Measurements from ENCODE around the gene TMEM208.

The TMEM208 gene

DNA sequence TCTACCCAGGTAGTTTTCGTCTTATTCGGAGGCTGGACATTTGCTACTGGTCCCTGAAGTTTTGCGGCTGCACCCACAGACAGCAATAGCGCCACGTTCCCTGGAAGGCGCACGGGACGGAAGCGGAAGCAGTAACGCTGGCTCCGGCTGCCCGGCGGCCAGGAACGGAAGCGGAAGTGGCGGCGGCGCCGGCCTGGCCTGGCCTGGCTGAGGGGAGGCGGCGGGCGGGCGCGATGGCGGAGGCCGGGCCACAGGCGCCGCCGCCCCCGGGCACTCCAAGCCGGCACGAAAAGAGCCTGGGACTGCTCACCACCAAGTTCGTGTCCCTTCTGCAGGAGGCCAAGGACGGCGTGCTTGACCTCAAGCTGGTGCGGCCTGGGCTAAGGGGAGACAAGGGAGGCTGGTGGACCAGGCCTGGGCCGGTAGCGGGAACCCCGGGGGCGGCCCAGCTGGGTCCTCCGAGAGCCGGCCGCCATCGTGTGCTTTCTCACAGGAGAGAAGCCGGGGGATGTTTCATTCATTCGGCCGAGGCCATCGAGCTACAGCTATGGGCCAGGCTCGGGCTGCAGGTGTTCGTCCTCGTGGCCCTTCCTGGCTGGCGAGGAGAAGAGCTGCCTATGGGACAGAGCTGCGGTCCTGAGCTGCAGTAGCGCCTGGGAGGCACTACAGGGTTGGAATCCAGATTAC, 34.8 kb upstream of the TMEM208 start, which contains the start of gene E2F4:
TSS of gene E2F4 (plus strand) at position 161 of the 687 bp plus-strand sequence. CDS start at position 234, 73 bp downstream.
- DNase-seq (ENCODE audit: low read depth): peak; percentile 90

DNA sequence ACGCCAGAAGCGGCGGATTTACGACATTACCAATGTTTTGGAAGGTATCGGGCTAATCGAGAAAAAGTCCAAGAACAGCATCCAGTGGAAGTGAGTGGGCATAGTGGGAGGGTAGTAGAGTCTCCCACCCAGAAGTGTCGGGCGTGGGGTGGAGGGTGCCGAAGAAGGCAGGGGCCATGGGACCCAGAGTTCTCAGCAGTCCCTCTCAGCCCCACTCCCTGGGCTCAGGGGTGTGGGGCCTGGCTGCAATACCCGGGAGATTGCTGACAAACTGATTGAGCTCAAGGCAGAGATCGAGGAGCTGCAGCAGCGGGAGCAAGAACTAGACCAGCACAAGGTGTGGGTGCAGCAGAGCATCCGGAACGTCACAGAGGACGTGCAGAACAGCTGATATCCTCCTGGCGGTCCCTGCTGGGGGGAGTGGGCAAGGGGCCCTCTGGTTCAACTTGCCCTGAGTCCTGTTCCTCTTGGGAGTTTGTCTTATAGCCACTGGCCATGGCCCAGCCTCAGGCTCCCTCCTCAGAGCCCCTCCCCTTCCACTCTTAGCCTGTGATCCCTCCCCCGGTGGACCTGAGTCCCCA, 34.1 kb upstream of the TMEM208 start:
- no peak for DNase-seq (ENCODE audit: low read depth)

DNA sequence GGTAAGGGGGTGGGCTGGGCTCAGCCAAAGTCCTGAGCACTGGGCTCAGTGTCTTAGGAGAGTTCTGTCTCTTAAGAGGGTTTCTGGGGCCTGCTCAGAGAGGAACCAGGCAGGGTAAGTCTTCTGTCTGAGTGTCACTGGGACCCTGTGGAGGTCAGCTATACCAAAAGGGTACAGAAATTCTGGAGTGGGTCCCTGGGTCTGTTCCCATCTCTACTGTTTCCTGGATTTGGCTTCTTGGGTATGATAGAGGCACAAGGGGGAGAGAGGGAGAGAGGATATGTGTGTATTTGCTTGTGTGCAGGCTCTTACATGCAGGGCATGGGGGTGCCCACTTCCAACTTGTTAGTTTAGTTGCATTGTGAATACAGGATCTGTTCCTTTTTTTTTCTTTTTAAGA, 33.4 kb upstream of the TMEM208 start:
- DNase-seq (ENCODE audit: low read depth): no peak

DNA sequence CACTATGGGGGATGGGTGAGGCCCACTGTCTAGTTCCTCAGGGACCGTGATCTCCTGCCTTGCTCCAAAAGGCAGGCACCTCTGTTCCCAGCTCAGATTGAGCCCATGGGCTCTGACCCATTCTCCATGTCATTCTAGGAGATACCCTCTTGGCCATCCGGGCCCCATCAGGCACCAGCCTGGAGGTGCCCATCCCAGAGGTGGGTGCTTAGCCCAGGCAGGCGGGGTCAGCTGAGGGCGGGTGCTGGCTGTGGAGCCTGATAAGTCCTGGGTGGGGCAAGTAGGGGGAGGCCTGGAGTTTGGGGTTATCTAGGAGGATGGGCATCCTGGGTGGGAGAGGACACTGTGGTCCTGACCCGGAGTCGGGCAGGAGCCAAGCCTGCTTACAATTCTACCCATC, 32.7 kb upstream of the TMEM208 start:
- no peak for DNase-seq (ENCODE audit: low read depth)

DNA sequence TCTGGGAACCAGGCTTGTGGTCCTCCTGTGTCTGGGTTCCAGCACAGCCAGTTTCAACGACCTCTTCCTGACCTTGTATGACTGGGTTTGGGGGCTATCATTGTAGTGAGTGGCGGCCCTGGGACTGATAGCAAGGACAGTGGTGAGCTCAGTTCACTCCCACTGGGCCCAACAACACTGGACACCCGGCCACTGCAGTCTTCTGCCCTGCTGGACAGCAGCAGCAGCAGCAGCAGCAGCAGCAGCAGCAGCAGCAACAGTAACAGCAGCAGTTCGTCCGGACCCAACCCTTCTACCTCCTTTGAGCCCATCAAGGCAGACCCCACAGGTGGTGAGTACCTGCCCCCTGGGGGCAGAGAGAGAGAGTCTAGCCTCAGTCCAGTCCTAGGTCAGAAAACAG, 31.3 kb upstream of the TMEM208 start:
- DNase-seq (ENCODE audit: low read depth): no peak

DNA sequence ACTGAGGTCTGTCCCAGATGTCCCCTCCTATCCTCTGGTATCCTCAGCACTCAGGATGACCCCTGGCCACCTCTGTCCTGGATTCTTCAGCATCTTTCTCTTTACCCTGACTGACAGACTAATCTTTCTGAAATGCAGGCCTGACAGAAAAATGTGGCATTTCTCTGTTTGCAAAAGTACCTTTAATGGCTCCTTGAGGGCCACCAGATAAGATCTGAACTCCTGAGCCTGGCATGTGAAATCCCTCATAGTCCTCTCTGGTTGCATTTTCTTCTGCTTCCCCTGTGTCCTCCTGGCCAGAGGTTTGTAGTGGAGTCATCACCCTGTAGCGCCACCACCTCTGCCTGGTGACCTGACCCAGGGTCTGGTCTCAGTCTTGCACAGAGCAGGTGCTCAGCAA, 30.0 kb upstream of the TMEM208 start:
- no peak for DNase-seq (ENCODE audit: low read depth)

DNA sequence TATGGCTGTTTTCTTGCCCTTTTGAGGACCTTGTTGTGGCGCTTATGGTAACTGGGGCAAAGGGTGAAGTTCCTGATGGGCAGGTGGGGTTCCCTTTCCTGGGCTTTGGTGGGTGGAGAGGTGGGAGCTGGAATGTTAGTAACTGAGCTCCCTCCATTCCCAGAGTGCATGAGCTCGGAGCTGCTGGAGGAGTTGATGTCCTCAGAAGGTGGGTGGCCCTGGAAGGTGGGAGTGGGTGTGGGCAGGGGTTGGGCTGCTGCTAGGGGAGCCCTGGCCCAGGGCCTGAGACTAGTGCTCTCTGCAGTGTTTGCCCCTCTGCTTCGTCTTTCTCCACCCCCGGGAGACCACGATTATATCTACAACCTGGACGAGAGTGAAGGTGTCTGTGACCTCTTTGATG, 29.2 kb upstream of the TMEM208 start:
- DNase-seq (ENCODE audit: low read depth): no peak

DNA sequence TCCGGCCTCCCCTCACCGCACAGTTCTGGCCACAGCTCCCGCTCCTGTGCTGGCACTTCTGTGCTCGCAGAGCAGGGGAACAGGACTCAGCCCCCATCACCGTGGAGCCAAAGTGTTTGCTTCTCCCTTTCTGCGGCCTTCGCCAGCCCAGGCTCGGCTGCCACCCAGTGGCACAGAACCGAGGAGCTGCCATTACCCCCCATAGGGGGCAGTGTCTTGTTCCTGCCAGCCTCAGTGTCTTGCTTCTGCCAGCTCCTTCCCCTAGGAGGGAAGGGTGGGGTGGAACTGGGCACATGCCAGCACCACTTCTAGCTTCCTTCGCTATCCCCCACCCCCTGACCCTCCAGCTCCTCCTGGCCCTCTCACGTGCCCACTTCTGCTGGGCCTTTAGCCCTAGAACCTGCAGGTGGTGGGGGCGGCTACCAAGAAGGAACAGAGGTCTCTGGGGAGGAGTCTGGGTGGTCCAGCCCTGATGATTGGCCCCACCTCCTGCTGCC, 28.6 kb upstream of the TMEM208 start:
- DNase-seq (ENCODE audit: low read depth): peak; percentile 60

DNA sequence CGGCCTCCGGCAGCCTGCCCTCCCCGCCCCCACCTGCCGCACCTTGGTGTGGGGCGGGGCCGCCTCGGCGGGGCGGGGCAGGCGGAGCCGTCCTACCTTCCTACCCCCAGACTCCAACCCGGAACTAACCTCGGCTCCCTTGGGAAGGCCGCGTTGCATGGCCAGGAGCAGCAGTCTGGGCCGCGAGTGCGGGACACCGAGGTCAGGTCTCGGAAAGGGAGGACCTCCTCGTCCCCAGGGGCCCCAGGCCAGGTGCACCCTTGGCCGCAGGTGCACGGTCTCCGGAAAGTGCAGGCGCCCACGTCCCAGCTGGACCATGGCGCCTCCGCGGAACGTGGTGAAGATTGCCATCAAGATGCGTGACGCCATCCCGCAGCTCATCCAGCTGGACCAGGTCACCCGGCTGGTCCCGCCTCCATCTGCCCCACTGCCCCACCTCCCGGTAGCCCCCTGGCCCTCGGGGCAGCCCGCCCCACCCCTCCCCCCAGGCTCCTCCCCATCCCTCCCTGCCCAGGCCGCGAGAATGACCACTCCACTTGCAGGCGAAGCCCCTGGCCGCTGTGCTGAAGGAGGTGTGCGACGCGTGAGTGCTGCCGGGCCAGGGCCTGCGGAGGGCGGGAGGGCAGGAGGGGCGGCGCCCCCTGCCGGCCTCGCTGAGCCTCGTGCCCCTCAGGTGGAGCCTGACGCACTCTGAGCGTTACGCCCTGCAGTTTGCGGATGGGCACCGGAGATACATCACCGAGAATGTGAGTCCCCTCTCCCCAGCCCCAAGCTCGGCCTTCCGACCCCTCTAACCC, 27.7 kb upstream of the TMEM208 start, which contains the start of gene ELMO3:
TSS of gene ELMO3 (plus strand) at position 121 of the 797 bp plus-strand sequence. CDS start at position 317, 196 bp downstream.
- no peak for DNase-seq (ENCODE audit: low read depth)

DNA sequence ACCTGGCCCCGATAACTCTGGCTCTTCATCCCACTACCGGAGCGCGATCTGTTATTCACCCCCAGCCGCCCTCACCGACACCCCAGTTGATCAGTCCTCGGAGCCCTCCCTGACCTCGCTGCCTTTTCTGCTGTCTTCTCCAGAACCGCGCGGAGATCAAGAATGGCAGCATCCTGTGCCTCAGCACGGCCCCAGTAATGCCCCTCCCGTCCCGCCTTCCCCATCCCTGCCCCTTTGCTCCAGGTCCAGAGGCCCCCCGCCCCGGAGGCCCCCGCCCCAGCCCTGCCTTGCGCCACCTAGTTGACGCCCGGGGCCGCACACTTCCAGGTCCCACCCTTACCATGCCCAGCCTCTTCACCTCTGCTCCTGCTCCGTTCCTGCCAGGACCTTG, 27.1 kb upstream of the TMEM208 start:
- no peak for DNase-seq (ENCODE audit: low read depth)

DNA sequence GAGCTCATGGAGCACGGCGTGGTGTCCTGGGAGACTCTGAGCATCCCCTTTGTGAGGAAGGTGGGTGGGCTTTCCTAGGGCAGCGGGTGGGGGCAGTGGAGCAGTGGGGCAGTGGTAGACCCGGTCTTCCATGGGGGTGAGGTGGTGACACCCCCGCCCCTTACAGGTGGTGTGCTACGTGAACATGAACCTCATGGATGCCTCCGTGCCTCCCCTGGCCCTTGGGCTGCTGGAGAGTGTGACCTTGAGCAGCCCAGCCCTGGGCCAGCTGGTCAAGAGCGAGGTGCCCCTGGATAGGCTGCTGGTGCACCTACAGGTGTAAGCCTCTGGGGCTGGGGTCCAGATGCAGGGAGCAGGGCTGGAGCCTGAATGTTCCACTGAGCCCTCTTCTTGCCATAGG, 26.4 kb upstream of the TMEM208 start:
- DNase-seq (ENCODE audit: low read depth): no peak

DNA sequence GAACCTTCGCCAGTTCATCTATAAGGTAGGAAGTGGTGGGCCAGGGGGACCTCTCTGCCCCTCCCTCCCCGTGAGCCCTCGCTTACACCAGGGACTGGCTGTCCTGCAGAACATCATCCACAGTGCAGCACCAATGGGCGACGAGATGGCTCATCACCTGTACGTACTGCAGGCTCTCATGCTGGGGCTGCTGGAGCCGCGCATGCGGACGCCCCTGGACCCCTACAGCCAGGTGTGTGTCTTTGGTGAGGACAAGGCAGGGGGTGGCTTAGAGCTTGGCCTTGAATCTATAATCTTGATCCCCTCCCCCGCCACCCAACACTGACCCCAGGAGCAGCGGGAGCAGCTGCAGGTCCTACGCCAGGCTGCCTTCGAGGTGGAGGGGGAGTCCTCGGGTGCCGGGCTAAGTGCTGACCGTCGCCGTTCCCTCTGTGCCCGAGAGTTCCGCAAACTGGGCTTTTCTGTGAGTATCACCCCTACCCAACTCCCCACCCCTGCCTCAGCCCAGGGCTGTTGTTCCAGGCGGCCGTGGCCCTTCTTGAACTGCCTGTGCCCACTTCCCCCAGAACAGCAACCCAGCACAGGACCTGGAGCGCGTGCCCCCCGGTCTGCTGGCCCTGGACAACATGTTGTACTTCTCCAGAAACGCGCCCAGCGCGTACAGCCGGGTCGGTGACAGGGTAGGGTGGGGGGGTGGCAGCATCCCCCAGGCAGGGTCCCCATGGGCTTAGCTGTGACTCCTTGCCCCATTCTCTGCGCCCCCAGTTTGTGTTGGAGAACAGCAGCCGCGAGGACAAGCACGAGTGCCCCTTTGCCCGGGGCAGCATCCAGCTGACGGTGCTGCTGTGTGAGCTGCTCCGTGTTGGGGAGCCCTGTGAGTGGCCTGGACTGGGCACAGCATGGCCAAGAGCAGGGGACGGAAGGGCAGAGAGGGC, 25.3 kb upstream of the TMEM208 start:
- no peak for DNase-seq (ENCODE audit: low read depth)

DNA sequence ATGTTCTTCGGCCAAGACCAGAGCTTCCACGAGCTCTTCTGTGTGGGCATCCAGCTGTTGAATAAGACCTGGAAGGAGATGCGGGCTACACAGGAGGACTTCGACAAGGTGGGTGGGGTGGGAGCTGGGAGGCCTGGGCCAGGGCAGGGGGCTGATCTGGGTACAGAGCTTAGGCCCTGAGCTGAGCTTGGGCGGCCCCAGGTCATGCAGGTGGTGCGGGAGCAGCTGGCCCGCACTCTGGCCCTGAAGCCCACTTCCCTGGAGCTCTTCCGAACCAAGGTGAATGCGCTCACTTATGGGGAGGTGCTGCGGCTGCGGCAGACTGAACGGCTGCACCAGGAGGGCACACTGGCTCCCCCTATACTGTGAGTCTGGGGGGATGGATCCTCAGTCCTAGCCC, 24.5 kb upstream of the TMEM208 start:
- DNase-seq (ENCODE audit: low read depth): no peak

DNA sequence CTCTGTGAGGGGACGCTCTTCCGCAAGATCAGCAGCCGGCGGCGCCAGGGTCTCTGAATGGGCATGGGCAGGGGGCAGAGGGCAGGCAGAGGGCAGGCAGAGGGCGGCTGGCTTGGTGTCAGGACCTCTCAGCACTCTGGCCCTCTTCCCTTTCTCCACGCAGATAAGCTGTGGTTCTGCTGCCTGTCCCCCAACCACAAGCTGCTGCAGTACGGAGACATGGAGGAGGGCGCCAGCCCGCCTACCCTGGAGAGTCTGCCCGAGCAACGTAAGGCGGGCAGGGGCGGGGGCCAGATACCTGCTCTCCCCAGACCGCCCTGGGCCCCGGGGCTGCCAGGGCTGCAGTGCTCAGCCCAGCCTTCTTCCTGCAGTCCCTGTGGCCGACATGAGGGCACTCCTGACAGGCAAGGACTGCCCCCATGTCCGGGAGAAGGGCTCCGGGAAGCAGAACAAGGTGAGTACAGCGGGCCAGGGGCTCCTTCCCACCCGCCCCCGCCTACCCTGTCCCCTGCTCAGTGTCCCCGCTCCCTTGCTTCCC, 23.9 kb upstream of the TMEM208 start:
- DNase-seq (ENCODE audit: low read depth): no peak

DNA sequence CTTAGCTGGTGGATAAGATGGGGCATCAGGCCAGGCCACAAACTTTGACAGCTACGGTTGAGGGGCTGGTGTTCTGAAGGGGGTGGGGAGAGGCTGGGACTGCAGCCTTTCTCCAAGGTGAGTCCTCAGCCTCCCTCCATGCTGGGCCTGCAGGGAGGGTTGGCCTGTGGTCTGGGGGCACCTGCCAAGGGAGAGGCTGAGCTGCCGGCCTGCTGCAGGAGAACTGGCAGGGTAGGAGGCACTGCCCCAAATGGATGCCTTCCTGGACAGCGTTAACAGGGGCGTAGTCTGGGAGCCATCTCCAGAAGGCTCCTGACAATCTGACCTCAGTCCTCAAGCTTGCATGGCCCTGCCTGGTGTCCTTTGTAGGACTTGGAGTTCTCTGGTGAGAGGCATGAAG, 22.9 kb upstream of the TMEM208 start:
- DNase-seq (ENCODE audit: low read depth): no peak

DNA sequence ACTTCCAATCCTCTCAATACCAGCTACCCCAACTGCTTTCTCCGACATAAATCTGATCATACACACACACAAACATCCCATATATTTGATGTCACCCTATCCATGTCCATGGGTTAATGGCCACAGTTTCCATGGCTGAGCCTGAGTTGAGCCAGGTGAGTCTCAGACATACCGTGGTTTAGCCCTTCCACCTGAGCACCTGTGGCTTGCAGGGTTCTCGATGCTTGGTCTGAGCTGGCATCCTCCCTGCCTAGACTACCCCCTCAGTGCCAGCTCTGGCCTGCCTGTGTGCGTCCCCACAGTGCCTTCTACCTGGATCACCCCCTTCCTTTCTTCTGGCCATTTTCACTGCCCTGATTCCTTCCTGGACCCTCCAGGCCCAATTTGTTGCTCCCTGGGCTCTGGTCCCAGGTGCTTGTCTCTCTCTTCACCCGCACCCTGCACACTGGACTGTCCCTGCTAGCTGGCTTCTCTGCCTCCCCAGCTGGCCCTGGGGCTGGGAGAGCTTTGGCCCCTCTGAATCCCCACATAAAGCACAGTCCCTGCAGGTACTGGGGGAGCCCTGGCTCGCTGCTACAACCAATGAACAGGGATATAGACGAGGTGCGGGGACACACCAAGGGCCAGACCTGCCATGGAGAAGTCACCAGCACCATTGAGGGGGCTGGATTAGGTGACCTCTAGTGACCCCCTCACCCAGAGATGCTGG, 20.6 kb upstream of the TMEM208 start:
- no peak for DNase-seq (ENCODE audit: low read depth)

DNA sequence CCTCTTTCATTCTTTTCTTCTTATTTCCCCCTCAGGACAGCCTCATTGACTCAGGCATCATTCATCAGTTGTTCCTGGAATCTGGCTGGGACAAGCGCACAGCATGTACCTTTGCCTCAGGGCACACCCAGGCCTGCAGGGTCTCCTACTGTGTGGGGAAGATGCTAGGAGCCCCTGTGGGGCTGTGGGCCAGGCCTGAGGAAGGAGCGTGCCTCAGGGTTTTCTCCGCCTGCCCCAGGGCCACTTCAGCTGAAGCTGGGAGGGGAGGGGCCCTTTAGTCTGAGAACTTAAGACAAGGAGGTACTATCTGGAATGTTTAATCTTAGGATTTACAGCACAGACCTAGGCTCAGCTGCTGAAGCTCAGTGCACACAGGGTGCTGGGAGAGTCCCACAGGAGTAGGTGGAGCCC, 20.1 kb upstream of the TMEM208 start:
- no peak for DNase-seq (ENCODE audit: low read depth)

DNA sequence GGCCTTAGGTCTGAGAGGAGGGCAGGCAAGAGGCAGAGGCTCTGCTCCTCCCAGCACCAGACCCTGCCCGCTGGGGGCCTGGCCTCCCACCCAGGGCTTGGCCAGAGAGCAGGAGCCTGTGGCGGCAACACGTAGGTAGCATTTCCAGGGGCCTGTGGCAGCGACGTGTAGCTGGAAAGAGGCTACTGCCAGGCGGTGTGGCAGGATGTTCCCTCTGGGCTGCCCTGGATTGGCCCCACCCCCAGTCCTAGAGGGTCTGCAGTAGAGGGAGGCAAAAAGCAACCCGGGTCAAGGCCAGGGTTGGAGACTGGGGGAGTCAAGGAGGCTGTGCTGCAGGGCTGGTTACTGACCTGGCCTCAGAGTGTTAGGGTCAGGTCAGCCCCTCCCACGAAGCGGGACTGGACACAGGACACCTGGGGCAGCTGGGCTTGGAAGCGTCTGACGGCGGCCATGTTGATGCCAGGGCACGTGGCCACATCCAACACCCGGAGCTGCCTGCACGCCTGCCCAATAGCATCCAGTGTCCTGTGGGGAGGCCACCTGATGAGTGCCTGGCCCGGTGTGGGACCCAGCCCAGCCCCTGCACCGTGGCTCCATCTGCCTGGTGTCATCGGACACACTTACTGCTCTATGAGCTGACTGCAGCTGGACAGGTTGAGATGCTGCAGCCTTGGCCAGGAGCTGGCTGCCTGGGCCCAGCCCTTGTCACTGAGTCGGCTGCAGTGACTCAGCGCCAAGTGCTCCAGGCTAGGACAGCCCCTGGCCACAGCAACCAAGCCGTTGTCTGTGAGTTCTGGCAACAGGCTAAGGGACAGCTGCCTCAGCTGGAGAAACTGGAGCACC, 19.5 kb upstream of the TMEM208 start:
- DNase-seq (ENCODE audit: low read depth): peak; percentile 28

DNA sequence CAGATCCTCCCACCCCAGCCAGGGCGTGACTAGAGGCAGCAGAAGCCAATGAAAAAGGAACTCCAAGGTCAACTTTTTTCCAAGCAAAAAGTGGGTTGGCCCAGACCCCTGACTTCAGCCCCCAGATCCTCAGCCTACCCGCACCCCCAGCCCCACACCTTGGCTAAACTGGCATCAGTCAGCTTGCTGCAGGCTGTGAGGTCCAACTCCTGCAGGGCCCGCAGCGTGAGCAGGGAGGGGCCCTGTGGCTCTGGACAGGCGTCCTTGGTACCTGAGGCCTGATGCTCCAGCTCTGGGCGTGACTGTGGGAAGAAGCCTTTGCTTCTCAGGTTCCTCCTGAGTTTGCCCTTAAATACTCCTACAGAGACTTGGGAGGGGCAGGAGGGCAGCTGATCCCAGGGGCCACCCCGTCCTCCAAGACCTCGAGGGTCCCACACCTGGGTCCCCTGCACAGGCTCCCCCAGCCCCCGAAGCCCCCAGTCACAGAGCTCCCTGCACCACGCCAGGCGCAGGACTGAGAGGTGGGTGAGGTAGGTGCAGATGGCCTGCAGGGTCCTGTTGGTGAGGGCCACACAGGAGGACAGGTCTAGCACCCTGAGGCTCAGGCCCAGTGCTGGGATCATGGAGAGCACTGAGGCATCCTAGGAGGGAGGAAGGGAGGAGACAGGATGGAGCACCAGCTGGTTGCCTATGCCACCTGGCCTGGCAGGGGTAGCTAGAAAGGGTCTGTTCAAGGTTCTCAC, 18.6 kb upstream of the TMEM208 start:
- DNase-seq (ENCODE audit: low read depth): no peak

Measured in fibroblast of gingiva (primary cell).